Measurements from ENCODE around the gene RPS6KB2. TPM values are rescaled to one million over a fixed set of nuclear protein-coding genes. Genes with fewer than 3 reads are reported as not detected.

The RPS6KB2 gene
- total and polyA plus RNA-seq, 2 donors (not counting 1 experiment from before 2014, with no cell fraction given): 29.0 to 30.6 TPM

DNA sequence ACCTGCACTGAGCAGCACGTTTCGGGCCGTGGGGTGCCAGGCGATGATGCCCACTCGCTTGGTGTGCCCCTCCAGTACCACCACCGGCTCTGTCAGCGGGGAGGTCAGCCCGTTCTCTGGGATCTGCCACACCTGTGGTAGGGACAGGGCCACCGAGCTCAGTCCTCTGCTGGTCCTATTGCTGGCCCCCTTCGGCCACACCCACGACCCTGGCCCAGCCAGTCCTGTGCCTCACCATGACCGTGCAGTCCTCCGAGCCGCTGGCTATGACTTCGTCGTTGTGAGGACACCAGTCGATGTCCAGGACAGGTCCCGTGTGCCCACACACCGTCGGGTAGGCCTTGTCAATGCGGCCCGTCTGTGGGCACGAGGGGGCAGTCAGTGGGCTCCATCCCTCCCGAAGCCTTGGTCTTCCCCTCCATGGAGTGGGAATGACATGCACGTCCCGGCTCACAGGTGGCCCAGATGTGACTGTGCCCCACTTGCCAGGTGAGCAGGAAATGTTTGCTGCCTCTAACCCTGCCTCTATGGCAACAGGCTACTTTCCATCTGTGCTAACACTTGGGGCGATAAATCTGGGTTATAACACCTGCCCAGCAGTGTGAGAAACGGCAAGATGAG lies 13.5 kb downstream of the RPS6KB2 start:
- H3K4me2 ChIP-seq (ENCODE audit: extremely low read depth, insufficient read depth, low read length): peak overlapping the region; percentile 90
- TF ChIP-seq CTCF (conservative IDR thresholded peaks at IDR 0.05 in 1 of 2, IDR thresholded peaks at IDR 0.05 in 1 of 2; ENCODE audit: low read depth in 1 of 2, low read length in 2 of 2) (no peak), EZH2 (IDR thresholded peaks at IDR 0.05; ENCODE audit: low read length, missing control alignments) (no peak)
- H2AFZ ChIP-seq (ENCODE audit: low read length): no peak overlapping the region
- no peaks in the 10 kb centered on the region for H3K27me3 ChIP-seq (ENCODE audit: control insufficient read depth, insufficient read depth, low read length)
- H3K9ac ChIP-seq (ENCODE audit: insufficient read depth, low read length): peak overlapping the region; percentile 7
- H3K4me3 ChIP-seq (replicated peaks in 1 of 4; ENCODE audit: control extremely low read depth in 1 of 4, insufficient read depth in 1 of 4, low read depth in 3 of 4, low read length in 4 of 4): peak overlapping the region in 1 of 4 experiments; percentile 76
- no peak overlapping the region for H3K27ac ChIP-seq (ENCODE audit: insufficient read depth, low read length)
- no peaks in the 10 kb centered on the region for H4K20me1 ChIP-seq (ENCODE audit: control insufficient read depth, extremely low read depth, insufficient read depth, low read length)
- no peaks in the 10 kb centered on the region for H3K9me3 ChIP-seq (ENCODE audit: control insufficient read depth, insufficient read depth, low read depth, low read length)
- peaks cover 18% of the 10 kb centered on the region for H3K36me3 ChIP-seq (ENCODE audit: control insufficient read depth, insufficient read depth, low read length)
- H3K4me1 ChIP-seq (ENCODE audit: control insufficient read depth, extremely low read depth, insufficient read depth, low read length): peaks cover 3% of the 10 kb centered on the region
- H3K79me2 ChIP-seq (ENCODE audit: control insufficient read depth, insufficient read depth, low read length): peaks cover 11% of the 10 kb centered on the region
- DNase-seq (ENCODE audit: low read depth in 2 of 2): no peak

DNA sequence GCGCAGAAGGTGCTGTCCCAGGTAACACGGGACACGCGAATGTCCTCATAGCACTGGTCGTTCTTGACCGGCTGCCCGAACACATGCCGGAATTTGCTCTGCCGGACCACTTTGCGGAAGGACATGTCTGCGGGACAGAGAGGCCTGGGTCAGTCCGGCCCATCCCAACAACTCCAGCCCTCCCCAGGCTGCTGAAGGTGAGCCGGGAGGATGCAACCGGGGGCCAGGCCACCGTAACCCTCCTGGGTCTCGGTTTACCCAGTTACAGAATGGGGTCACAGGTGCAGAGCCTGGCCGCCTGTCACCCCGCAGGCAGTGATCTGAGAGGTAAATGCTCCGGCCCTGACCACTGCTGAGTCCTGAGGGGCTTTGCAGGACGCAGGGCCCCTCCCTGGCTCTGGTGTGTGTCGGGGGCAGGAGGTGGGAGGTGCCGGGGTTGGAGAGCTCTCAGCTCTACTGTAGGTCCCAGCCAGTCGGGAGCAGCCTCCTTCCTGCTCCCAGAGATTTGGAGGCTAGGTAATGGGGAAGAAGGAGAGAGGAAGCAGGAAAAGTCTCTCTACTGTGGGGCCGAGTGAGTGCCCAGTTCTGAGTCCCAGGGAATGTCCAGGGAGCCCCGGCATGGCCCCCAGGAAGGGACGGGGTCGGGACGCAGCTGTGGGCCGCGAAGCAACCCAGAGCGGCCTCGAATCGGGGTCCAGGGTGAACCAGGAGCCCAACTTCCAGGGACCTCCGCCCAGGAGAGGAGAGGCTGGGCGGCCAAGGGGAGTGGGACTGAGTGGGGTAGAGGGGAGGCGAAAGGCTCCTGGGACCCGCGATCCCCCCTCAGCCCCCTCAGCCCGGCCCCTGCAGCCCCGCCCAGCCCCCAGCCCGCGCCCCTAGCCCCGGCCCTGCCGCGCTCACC lies 14.5 kb downstream of the RPS6KB2 start:
- Histone ChIP-seq H3K79me2 (ENCODE audit: control insufficient read depth, insufficient read depth, low read length) (peaks cover 11% of the 10 kb centered on the region), H3K4me3 (replicated peaks in 1 of 4; ENCODE audit: control extremely low read depth in 1 of 4, insufficient read depth in 1 of 4, low read depth in 3 of 4, low read length in 4 of 4) (peak overlapping the region; percentile 75 to 91 (median 80)), H3K27ac (ENCODE audit: insufficient read depth, low read length) (peak overlapping the region; percentile 76), H4K20me1 (ENCODE audit: control insufficient read depth, extremely low read depth, insufficient read depth, low read length) (no peaks in the 10 kb centered on the region), H3K27me3 (ENCODE audit: control insufficient read depth, insufficient read depth, low read length) (no peaks in the 10 kb centered on the region), H2AFZ (ENCODE audit: low read length) (no peak overlapping the region), H3K4me1 (ENCODE audit: control insufficient read depth, extremely low read depth, insufficient read depth, low read length) (peaks cover 3% of the 10 kb centered on the region), H3K9me3 (ENCODE audit: control insufficient read depth, insufficient read depth, low read depth, low read length) (no peaks in the 10 kb centered on the region), H3K36me3 (ENCODE audit: control insufficient read depth, insufficient read depth, low read length) (peaks cover 14% of the 10 kb centered on the region), H3K9ac (ENCODE audit: insufficient read depth, low read length) (peak overlapping the region; percentile 76), H3K4me2 (ENCODE audit: extremely low read depth, insufficient read depth, low read length) (peak overlapping the region; percentile 90)
- DNase-seq (ENCODE audit: low read depth in 2 of 2): no peak
- no peak for TF ChIP-seq CTCF (conservative IDR thresholded peaks at IDR 0.05 in 1 of 2, IDR thresholded peaks at IDR 0.05 in 1 of 2; ENCODE audit: low read depth in 1 of 2, low read length in 2 of 2)
- TF ChIP-seq EZH2 (IDR thresholded peaks at IDR 0.05; ENCODE audit: low read length, missing control alignments): no peak

- DNase-seq (ENCODE audit: low read depth in 2 of 2): no peak
- H3K4me2 ChIP-seq (ENCODE audit: extremely low read depth, insufficient read depth, low read length): no peak overlapping the region
- no peak overlapping the region for H3K27ac ChIP-seq (ENCODE audit: insufficient read depth, low read length)
- H3K27me3 ChIP-seq (ENCODE audit: control insufficient read depth, insufficient read depth, low read length): no peaks in the 10 kb centered on the region
- TF ChIP-seq CTCF (conservative IDR thresholded peaks at IDR 0.05 in 1 of 2, IDR thresholded peaks at IDR 0.05 in 1 of 2; ENCODE audit: low read depth in 1 of 2, low read length in 2 of 2): no peak
- no peak for TF ChIP-seq EZH2 (IDR thresholded peaks at IDR 0.05; ENCODE audit: low read length, missing control alignments)
- H3K9ac ChIP-seq (ENCODE audit: insufficient read depth, low read length): no peak overlapping the region
- H3K4me3 ChIP-seq (replicated peaks in 1 of 4; ENCODE audit: control extremely low read depth in 1 of 4, insufficient read depth in 1 of 4, low read depth in 3 of 4, low read length in 4 of 4): no peak overlapping the region
- no peaks in the 10 kb centered on the region for H4K20me1 ChIP-seq (ENCODE audit: control insufficient read depth, extremely low read depth, insufficient read depth, low read length)
- H2AFZ ChIP-seq (ENCODE audit: low read length): no peak overlapping the region
- peaks cover 5% of the 10 kb centered on the region for H3K36me3 ChIP-seq (ENCODE audit: control insufficient read depth, insufficient read depth, low read length)
- H3K79me2 ChIP-seq (ENCODE audit: control insufficient read depth, insufficient read depth, low read length): peaks cover 11% of the 10 kb centered on the region
- no peaks in the 10 kb centered on the region for H3K9me3 ChIP-seq (ENCODE audit: control insufficient read depth, insufficient read depth, low read depth, low read length)
- H3K4me1 ChIP-seq (ENCODE audit: control insufficient read depth, extremely low read depth, insufficient read depth, low read length): peaks cover 3% of the 10 kb centered on the region
Measured at GRCh38 chr11:67445515-67445914, 17.2 kb downstream of the RPS6KB2 start.

All from fibroblast of lung (primary cell).